Naive thymus-derived CD4-positive, alpha-beta T cell (primary cell): ENCODE results near the gene PTPN13. TPM values are rescaled to one million over a fixed set of nuclear protein-coding genes. Genes with fewer than 3 reads are reported as not detected.

ENCODE experiments used
- ATAC-seq: fragments of 150-1000 bp; cut with Tn5 transposase; 2 replicates; pipeline ENCODE4 v1.10.0; 2021; ENCODE audit warnings: mild to moderate bottlenecking, moderate library complexity
- CTCF ChIA-PET: fragments of 350-600 bp; sonication (Branson Sonifier 250); formaldehyde crosslinking; loops from one replicate; lab custom pipeline; 2021; ENCODE audit warnings: antibody characterized with exemption; lab: Charles Lee
- POLR2A ChIA-PET: fragments of 350-600 bp; sonication (Branson Sonifier 250); formaldehyde crosslinking; loops from one replicate; lab custom pipeline; 2021; ENCODE audit warnings: antibody characterized with exemption, inconsistent platforms; lab: Charles Lee
- DNase-seq, 9 donors: peaks; one replicate each; pipeline versions ENCODE4 v3.0.0 to v3.0.0-alpha.2; 2020 to 2022; ENCODE audit warnings: mixed read lengths in 1 of 9
- H3K27ac ChIP-seq: one replicate; pipeline ENCODE4 v1.7.0; 2013; ENCODE audit warnings: mild to moderate bottlenecking, low read depth, low read length, moderate library complexity
- H3K27me3 ChIP-seq, 2 donors: one replicate each; pipeline ENCODE4 v1.7.0; 2013; ENCODE audit warnings: low read length in 2 of 2, mild to moderate bottlenecking in 2 of 2, moderate library complexity in 2 of 2; ENCODE audit not compliant: control insufficient read depth in 2 of 2, insufficient read depth in 2 of 2
- H3K36me3 ChIP-seq, 3 experiments: 1 replicate in 2 of 3; 2 replicates in 1 of 3; pipeline ENCODE4 v1.7.0; 2013; ENCODE audit warnings: low read length in 3 of 3, mild to moderate bottlenecking in 3 of 3, moderate library complexity in 1 of 3; ENCODE audit not compliant: insufficient read depth in 3 of 3, control insufficient read depth in 2 of 3
- H3K4me1 ChIP-seq, 2 donors: one replicate each; pipeline ENCODE4 v1.7.0; 2013; ENCODE audit warnings: low read length in 2 of 2, mild to moderate bottlenecking in 2 of 2, moderate library complexity in 1 of 2; ENCODE audit not compliant: control insufficient read depth in 2 of 2, insufficient read depth in 2 of 2
- H3K4me3 ChIP-seq: 2 replicates; pipeline ENCODE4 v1.7.0; 2013; ENCODE audit warnings: mild to moderate bottlenecking, low read length
- H3K9me3 ChIP-seq, 3 experiments: 1 replicate in 2 of 3; 2 replicates in 1 of 3; pipeline ENCODE4 v1.7.0; 2013; ENCODE audit warnings: low read length in 3 of 3; ENCODE audit not compliant: control insufficient read depth in 2 of 3
- H3K27ac Mint-ChIP-seq, 9 donors: one replicate each; pipeline ENCODE4 v1.8.0; 2020 to 2022; ENCODE audit warnings: mixed read lengths in 9 of 9, mild to moderate bottlenecking in 8 of 9, moderate library complexity in 5 of 9, inconsistent platforms in 2 of 9
- H3K27me3 Mint-ChIP-seq, 5 donors: one replicate each; pipeline ENCODE4 v1.8.0; 2021 to 2022; ENCODE audit warnings: mixed read lengths in 5 of 5, mild to moderate bottlenecking in 1 of 5
- H3K36me3 Mint-ChIP-seq, 5 donors: one replicate each; pipeline ENCODE4 v1.8.0; 2020 to 2022; ENCODE audit warnings: mixed read lengths in 5 of 5, mild to moderate bottlenecking in 3 of 5, inconsistent platforms in 1 of 5
- H3K4me1 Mint-ChIP-seq, 7 donors: one replicate each; pipeline ENCODE4 v1.8.0; 2020 to 2022; ENCODE audit warnings: mixed read lengths in 7 of 7, mild to moderate bottlenecking in 3 of 7, inconsistent platforms in 1 of 7
- H3K4me3 Mint-ChIP-seq, 10 donors: one replicate each; pipeline ENCODE4 v1.8.0; 2020 to 2022; ENCODE audit warnings: mild to moderate bottlenecking in 10 of 10, mixed read lengths in 10 of 10, moderate library complexity in 6 of 10, inconsistent platforms in 2 of 10
- H3K9me3 Mint-ChIP-seq, 11 donors: one replicate each; pipeline ENCODE4 v1.8.0; 2020 to 2022; ENCODE audit warnings: mixed read lengths in 11 of 11, mild to moderate bottlenecking in 4 of 11, inconsistent platforms in 1 of 11, moderate library complexity in 1 of 11
- intact Hi-C, 2 donors: fragments of 100-400 bp; cut with micrococcal nuclease; formaldehyde crosslinking; loops; one replicate each; pipeline ENCODE4 v1.15.1; 2023
- polyA plus RNA-seq, 2 donors: library from polyadenylated mRNA; unstranded; fragments of 300-500 nt; fragmentation: Illumina TruSeq; gene quantifications; one replicate each; pipeline ENCODE4 v1.2.3, GENCODE V29; 2021
- total RNA-seq, 6 experiments: library from RNA in 5 of 6; stranded (reverse) in 5 of 6; gene quantifications; 1 replicate in 5 of 6; 2 replicates in 1 of 6; pipeline ENCODE4 v1.2.3 and lab custom pipeline; 2021 to 2026

Gene PTPN13
- total and polyA plus RNA-seq, 7 experiments from 2014 or later, result 0.05 to 4.5 (median 0.21) TPM; not detected in 3

- intact Hi-C loops, result no loop called here
- ChIA-PET POLR2A (no interaction called here), CTCF (no interaction called here)
- H3K27me3 Mint-ChIP-seq, result peaks cover 5 to 33% (median 9%) of the 10 kb centered on the region in 5 donors
- H3K4me3 Mint-ChIP-seq, result no peak overlapping the region
- ATAC-seq (no peak), DNase-seq (no peak)
- H3K27ac Mint-ChIP-seq, result no peak overlapping the region
- no peak overlapping the region for H3K4me3 ChIP-seq
- H3K9me3 Mint-ChIP-seq, result peaks cover 0 to 3% (median 0%) of the 10 kb centered on the region in 11 donors
- peaks cover 0 to 11% (median 0%) of the 10 kb centered on the region in 7 donors for H3K4me1 Mint-ChIP-seq
- H3K36me3 Mint-ChIP-seq, result no peaks in the 10 kb centered on the region
- no peaks in the 10 kb centered on the region for H3K9me3 ChIP-seq
- H3K27ac ChIP-seq, result no peak overlapping the region
- no peaks in the 10 kb centered on the region for H3K4me1 ChIP-seq
- H3K27me3 ChIP-seq, result no peaks in the 10 kb centered on the region
- no peaks in the 10 kb centered on the region for H3K36me3 ChIP-seq
Observed at GRCh38 chr4:86556791-86557415, 37.2 kb upstream of the PTPN13 start.

GRCh38 chr4:86557526-86557925, 36.6 kb upstream of the PTPN13 start:
- Mint-ChIP-seq H3K4me1 (peaks cover 0 to 11% (median 0%) of the 10 kb centered on the region in 7 donors), H3K9me3 (peaks cover 0 to 3% (median 0%) of the 10 kb centered on the region in 11 donors), H3K4me3 (no peak overlapping the region), H3K27me3 (peaks cover 5 to 30% (median 9%) of the 10 kb centered on the region in 5 donors), H3K36me3 (no peaks in the 10 kb centered on the region), H3K27ac (no peak overlapping the region)
- POLR2A ChIA-PET, result no interaction called here
- Histone ChIP-seq H3K27ac (no peak overlapping the region), H3K9me3 (no peaks in the 10 kb centered on the region), H3K36me3 (no peaks in the 10 kb centered on the region), H3K27me3 (no peaks in the 10 kb centered on the region), H3K4me1 (no peaks in the 10 kb centered on the region), H3K4me3 (no peak overlapping the region)
- no peak for ATAC-seq
- CTCF ChIA-PET, result no interaction called here
- no peak for DNase-seq
- intact Hi-C loops, result no loop called here

- Mint-ChIP-seq H3K27ac (no peak overlapping the region), H3K4me3 (no peak overlapping the region), H3K36me3 (no peaks in the 10 kb centered on the region), H3K9me3 (peaks cover 0 to 3% (median 0%) of the 10 kb centered on the region in 11 donors), H3K27me3 (peaks cover 0 to 27% (median 9%) of the 10 kb centered on the region in 5 donors), H3K4me1 (peaks cover 0 to 11% (median 0%) of the 10 kb centered on the region in 7 donors)
- Histone ChIP-seq H3K4me3 (no peak overlapping the region), H3K36me3 (no peaks in the 10 kb centered on the region), H3K27me3 (no peaks in the 10 kb centered on the region), H3K9me3 (no peaks in the 10 kb centered on the region), H3K4me1 (no peaks in the 10 kb centered on the region), H3K27ac (no peak overlapping the region)
- no peak for ATAC-seq
- POLR2A ChIA-PET, result no interaction called here
- intact Hi-C loops, result no loop called here
- CTCF ChIA-PET, result no interaction called here
- no peak for DNase-seq
Observed at GRCh38 chr4:86558258-86558657, 35.9 kb upstream of the PTPN13 start.

GRCh38 chr4:86558797-86559196, 35.3 kb upstream of the PTPN13 start:
- CTCF ChIA-PET, result no interaction called here
- Mint-ChIP-seq H3K36me3 (no peaks in the 10 kb centered on the region), H3K27ac (no peak overlapping the region), H3K4me3 (no peak overlapping the region), H3K27me3 (peaks cover 0 to 24% (median 9%) of the 10 kb centered on the region in 5 donors), H3K9me3 (peaks cover 0 to 3% (median 0%) of the 10 kb centered on the region in 11 donors), H3K4me1 (peaks cover 0 to 11% (median 0%) of the 10 kb centered on the region in 7 donors)
- Histone ChIP-seq H3K4me3 (no peak overlapping the region), H3K9me3 (no peaks in the 10 kb centered on the region), H3K36me3 (no peaks in the 10 kb centered on the region), H3K27me3 (no peaks in the 10 kb centered on the region), H3K27ac (no peak overlapping the region), H3K4me1 (no peaks in the 10 kb centered on the region)
- no peak for DNase-seq
- POLR2A ChIA-PET, result no interaction called here
- intact Hi-C loops, result no loop called here
- no peak for ATAC-seq

DNA sequence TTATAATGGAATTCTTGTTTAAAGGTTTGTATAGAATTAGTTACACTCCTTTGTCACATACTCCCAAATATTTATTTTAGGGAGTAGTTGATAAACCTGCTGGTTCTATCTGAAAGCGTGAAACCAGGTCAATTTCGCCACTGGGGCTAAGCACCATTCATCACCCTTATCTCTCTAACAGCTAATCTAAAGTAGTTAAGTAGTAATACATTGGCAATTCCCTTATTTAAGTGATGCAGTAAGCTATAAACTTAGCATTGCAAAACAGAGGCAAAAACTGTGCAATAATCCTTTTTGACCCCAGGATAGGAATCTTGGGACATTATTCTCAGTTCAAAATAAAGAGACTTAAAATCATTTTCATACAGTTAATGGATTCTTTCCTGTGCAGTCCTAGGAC, 33.7 kb upstream of the PTPN13 start:
- H3K36me3 Mint-ChIP-seq, result no peaks in the 10 kb centered on the region
- H3K36me3 ChIP-seq, result no peaks in the 10 kb centered on the region
- H3K27me3 Mint-ChIP-seq, result peaks cover 0 to 16% (median 4%) of the 10 kb centered on the region in 5 donors
- DNase-seq, result no peak
- H3K9me3 ChIP-seq, result no peaks in the 10 kb centered on the region
- H3K4me3 Mint-ChIP-seq, result no peak overlapping the region
- no peak for ATAC-seq
- H3K4me1 Mint-ChIP-seq, result peaks cover 0 to 6% (median 0%) of the 10 kb centered on the region in 7 donors
- H3K4me1 ChIP-seq, result no peaks in the 10 kb centered on the region
- CTCF ChIA-PET, result no interaction called here
- H3K27ac ChIP-seq, result no peak overlapping the region
- POLR2A ChIA-PET, result no interaction called here
- no peaks in the 10 kb centered on the region for H3K27me3 ChIP-seq
- no peak overlapping the region for H3K4me3 ChIP-seq
- intact Hi-C loops, result no loop called here
- H3K9me3 Mint-ChIP-seq, result no peaks in the 10 kb centered on the region
- H3K27ac Mint-ChIP-seq, result no peak overlapping the region

GRCh38 chr4:86561256-86561655, 32.9 kb upstream of the PTPN13 start:
- ATAC-seq, result no peak
- Mint-ChIP-seq H3K27me3 (peaks cover 0 to 16% (median 9%) of the 10 kb centered on the region in 5 donors), H3K9me3 (no peaks in the 10 kb centered on the region), H3K4me3 (no peak overlapping the region), H3K27ac (no peak overlapping the region), H3K4me1 (peaks cover 0 to 6% (median 0%) of the 10 kb centered on the region in 7 donors), H3K36me3 (no peaks in the 10 kb centered on the region)
- no peaks in the 10 kb centered on the region for H3K27me3 ChIP-seq
- POLR2A ChIA-PET, result no interaction called here
- no peaks in the 10 kb centered on the region for H3K36me3 ChIP-seq
- H3K27ac ChIP-seq, result no peak overlapping the region
- no peak for DNase-seq
- H3K9me3 ChIP-seq, result no peaks in the 10 kb centered on the region
- H3K4me1 ChIP-seq, result no peaks in the 10 kb centered on the region
- CTCF ChIA-PET, result no interaction called here
- no peak overlapping the region for H3K4me3 ChIP-seq
- intact Hi-C loops, result no loop called here

DNA sequence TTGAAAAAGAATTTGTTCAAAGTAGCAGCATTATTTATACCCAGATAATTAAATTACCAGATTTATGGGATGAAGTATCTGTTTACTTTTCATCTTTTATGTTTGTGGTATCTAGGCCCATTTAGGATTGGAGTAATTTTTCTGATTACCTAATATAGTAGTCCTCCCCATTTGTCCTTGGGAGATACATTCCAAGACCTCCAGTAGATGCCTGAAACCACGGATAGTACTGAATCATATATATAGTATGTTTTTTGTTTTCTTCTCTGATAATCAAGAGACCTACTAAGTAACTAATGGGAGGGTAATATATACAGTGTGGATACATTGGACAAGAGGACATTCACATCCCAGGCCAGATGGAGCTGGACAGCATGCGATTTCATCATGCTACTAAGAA, 30.7 kb upstream of the PTPN13 start:
- no peak overlapping the region for H3K27ac ChIP-seq
- H3K27me3 Mint-ChIP-seq, result peaks cover 0 to 14% (median 9%) of the 10 kb centered on the region in 5 donors
- ATAC-seq (no peak), DNase-seq (no peak)
- H3K4me1 Mint-ChIP-seq, result peaks cover 0 to 4% (median 0%) of the 10 kb centered on the region in 7 donors
- H3K36me3 ChIP-seq, result no peaks in the 10 kb centered on the region
- no peaks in the 10 kb centered on the region for H3K9me3 ChIP-seq
- CTCF ChIA-PET, result no interaction called here
- POLR2A ChIA-PET, result no interaction called here
- no peak overlapping the region for H3K4me3 Mint-ChIP-seq
- H3K4me1 ChIP-seq, result no peaks in the 10 kb centered on the region
- no peak overlapping the region for H3K4me3 ChIP-seq
- no peaks in the 10 kb centered on the region for H3K27me3 ChIP-seq
- intact Hi-C loops, result no loop called here
- no peaks in the 10 kb centered on the region for H3K36me3 Mint-ChIP-seq
- no peaks in the 10 kb centered on the region for H3K9me3 Mint-ChIP-seq
- H3K27ac Mint-ChIP-seq, result no peak overlapping the region
